Measurements from ENCODE around the gene AKT3. TPM values are rescaled to one million over a fixed set of nuclear protein-coding genes. Genes with fewer than 3 reads are reported as not detected.

The AKT3 gene
- polyA plus RNA-seq, 3 donors: 0.81 to 1.7 (median 1.4) TPM

DNA sequence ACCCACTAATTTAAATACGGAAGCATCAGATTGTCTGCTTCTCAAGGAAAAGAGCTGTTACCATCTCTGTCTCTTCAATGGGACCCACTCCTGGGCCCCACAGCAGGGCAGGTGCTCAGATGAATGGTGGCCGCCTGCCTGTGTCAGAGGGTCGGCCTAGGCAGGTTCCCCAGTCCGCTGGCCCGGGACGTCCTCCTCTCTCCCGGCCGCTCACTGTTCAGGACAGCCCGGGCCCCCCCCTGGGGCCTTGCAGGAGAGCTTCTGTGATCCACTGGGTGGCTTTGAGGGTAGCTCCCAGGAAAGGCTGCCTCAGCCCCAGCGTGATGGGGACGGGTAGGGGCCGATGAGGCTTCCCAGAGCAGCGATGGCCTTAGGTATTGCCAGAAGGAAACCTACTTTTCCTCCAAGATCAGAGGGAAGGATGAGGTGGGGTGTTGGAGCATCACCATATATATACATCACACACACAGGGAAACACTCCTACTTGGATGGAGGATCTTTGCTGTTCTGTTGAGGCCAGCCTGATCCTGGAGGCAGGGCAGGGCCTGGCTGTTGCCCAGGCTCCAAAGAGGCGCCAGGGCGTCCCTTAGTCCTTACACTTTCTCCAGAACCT, 362.9 kb downstream of the AKT3 start:
- no peak for DNase-seq
- no peak overlapping the region for H3K27ac ChIP-seq (ENCODE audit: low read depth in 1 of 2, low read length in 2 of 2)
- H3K36me3 Mint-ChIP-seq: peaks cover 20 to 42% of the 10 kb centered on the region in 2 donors
- H2AFZ ChIP-seq (ENCODE audit: insufficient read depth, low read depth, low read length, poor library complexity, severe bottlenecking): no peak overlapping the region
- H3K79me2 ChIP-seq (ENCODE audit: insufficient read depth, low read length): no peaks in the 10 kb centered on the region
- H3K9ac ChIP-seq (ENCODE audit: insufficient read depth, low read length, poor library complexity, severe bottlenecking): no peak overlapping the region
- H3K4me3 Mint-ChIP-seq: peak overlapping the region; percentile 65
- 93% methylated on average over 11 of the region's 15 CpGs for WGBS (ENCODE audit: insufficient coverage)
- peaks cover 0 to 5% (median 0%) of the 10 kb centered on the region in 7 donors for H3K9me3 Mint-ChIP-seq
- peaks cover 14% of the 10 kb centered on the region for H3K4me1 Mint-ChIP-seq
- H3K36me3 ChIP-seq (replicated peaks in 1 of 2; ENCODE audit: control insufficient read depth in 1 of 2, insufficient read depth in 2 of 2, low read length in 2 of 2): peaks cover 12 to 20% of the 10 kb centered on the region in 2 donors
- peaks cover 2 to 10% (median 9%) of the 10 kb centered on the region in 3 donors for H3K27me3 Mint-ChIP-seq (ENCODE audit: low read depth in 3 of 3)
- H3K4me3 ChIP-seq (replicated peaks in 1 of 3; ENCODE audit: low read depth in 2 of 3, low read length in 3 of 3): no peak overlapping the region
- H3K27me3 ChIP-seq (ENCODE audit: control insufficient read depth in 2 of 2, insufficient read depth in 2 of 2, low read length in 2 of 2): peaks cover 0 to 2% of the 10 kb centered on the region in 2 donors
- H3K9me3 ChIP-seq (replicated peaks in 1 of 2; ENCODE audit: control insufficient read depth in 1 of 2, insufficient read depth in 1 of 2, low read length in 2 of 2): no peaks in the 10 kb centered on the region
- no peaks in the 10 kb centered on the region for H4K20me1 ChIP-seq (ENCODE audit: insufficient read depth, low read length)
- intact Hi-C loops (cut with micrococcal nuclease): no loop called here
- H3K4me1 ChIP-seq (ENCODE audit: control insufficient read depth in 1 of 2, insufficient read depth in 2 of 2, low read length in 2 of 2): peaks cover 13 to 17% of the 10 kb centered on the region in 2 donors
- no peak overlapping the region for H3K4me2 ChIP-seq (replicated peaks; ENCODE audit: extremely low read depth, low read length, poor library complexity, severe bottlenecking)
- TF ChIP-seq, protein P1, sequence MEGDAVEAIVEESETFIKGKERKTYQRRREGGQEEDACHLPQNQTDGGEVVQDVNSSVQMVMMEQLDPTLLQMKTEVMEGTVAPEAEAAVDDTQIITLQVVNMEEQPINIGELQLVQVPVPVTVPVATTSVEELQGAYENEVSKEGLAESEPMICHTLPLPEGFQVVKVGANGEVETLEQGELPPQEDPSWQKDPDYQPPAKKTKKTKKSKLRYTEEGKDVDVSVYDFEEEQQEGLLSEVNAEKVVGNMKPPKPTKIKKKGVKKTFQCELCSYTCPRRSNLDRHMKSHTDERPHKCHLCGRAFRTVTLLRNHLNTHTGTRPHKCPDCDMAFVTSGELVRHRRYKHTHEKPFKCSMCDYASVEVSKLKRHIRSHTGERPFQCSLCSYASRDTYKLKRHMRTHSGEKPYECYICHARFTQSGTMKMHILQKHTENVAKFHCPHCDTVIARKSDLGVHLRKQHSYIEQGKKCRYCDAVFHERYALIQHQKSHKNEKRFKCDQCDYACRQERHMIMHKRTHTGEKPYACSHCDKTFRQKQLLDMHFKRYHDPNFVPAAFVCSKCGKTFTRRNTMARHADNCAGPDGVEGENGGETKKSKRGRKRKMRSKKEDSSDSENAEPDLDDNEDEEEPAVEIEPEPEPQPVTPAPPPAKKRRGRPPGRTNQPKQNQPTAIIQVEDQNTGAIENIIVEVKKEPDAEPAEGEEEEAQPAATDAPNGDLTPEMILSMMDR (IDR thresholded peaks at IDR 0.05): no peak
- H3K27ac Mint-ChIP-seq: peak overlapping the region in 2 of 7 donors; percentile 30 to 66

DNA sequence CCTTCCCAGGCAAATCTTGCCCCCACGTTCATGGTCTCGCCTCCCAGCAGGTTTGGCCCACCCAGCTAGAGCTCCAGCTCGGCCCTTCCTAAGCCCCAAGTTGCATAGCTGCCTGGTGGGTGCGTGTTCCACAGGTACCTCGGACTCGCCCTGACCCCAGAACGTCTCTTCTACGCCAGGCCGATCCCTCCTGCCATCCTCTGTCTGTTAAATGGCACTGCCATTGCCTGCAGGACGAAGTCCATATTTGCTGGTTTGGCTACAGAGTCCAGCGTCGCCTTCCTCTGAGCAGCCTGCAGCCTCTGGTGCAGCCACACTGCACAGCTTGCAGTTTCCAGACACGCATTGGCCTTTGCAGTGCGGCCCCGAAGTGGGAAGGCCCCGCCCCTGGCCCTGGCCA, 366.1 kb downstream of the AKT3 start:
- no peak overlapping the region for H3K27ac Mint-ChIP-seq

More for the DNA sequence above, 366.1 kb downstream of the AKT3 start:
- peaks cover 0 to 3% (median 0%) of the 10 kb centered on the region in 7 donors for H3K9me3 Mint-ChIP-seq
- H3K9me3 ChIP-seq (replicated peaks in 1 of 2; ENCODE audit: control insufficient read depth in 1 of 2, insufficient read depth in 1 of 2, low read length in 2 of 2): no peaks in the 10 kb centered on the region
- H3K4me3 Mint-ChIP-seq: peak overlapping the region; percentile 77 to 91
- no peak overlapping the region for H3K4me2 ChIP-seq (replicated peaks; ENCODE audit: extremely low read depth, low read length, poor library complexity, severe bottlenecking)
- peaks cover 2 to 10% (median 9%) of the 10 kb centered on the region in 3 donors for H3K27me3 Mint-ChIP-seq (ENCODE audit: low read depth in 3 of 3)
- H3K36me3 Mint-ChIP-seq: peaks cover 8 to 27% of the 10 kb centered on the region in 2 donors
- H3K4me3 ChIP-seq (replicated peaks in 1 of 3; ENCODE audit: low read depth in 2 of 3, low read length in 3 of 3): no peak overlapping the region
- TF ChIP-seq, protein P1 (IDR thresholded peaks at IDR 0.05): no peak
- peaks cover 0 to 2% of the 10 kb centered on the region in 2 donors for H3K27me3 ChIP-seq (ENCODE audit: control insufficient read depth in 2 of 2, insufficient read depth in 2 of 2, low read length in 2 of 2)
- peak overlapping the region; percentile 78 for H2AFZ ChIP-seq (ENCODE audit: insufficient read depth, low read depth, low read length, poor library complexity, severe bottlenecking)
- no peak overlapping the region for H3K27ac ChIP-seq (ENCODE audit: low read depth in 1 of 2, low read length in 2 of 2)
- WGBS (ENCODE audit: insufficient coverage): 97% methylated on average over 16 of the region's 16 CpGs
- intact Hi-C loops (cut with micrococcal nuclease): no loop called here
- H3K79me2 ChIP-seq (ENCODE audit: insufficient read depth, low read length): no peaks in the 10 kb centered on the region
- H3K4me1 Mint-ChIP-seq: peaks cover 23% of the 10 kb centered on the region
- peaks cover 20 to 23% of the 10 kb centered on the region in 2 donors for H3K4me1 ChIP-seq (ENCODE audit: control insufficient read depth in 1 of 2, insufficient read depth in 2 of 2, low read length in 2 of 2)
- peaks cover 0 to 6% of the 10 kb centered on the region in 2 donors for H3K36me3 ChIP-seq (replicated peaks in 1 of 2; ENCODE audit: control insufficient read depth in 1 of 2, insufficient read depth in 2 of 2, low read length in 2 of 2)
- DNase-seq: no peak
- H4K20me1 ChIP-seq (ENCODE audit: insufficient read depth, low read length): no peaks in the 10 kb centered on the region
- no peak overlapping the region for H3K9ac ChIP-seq (ENCODE audit: insufficient read depth, low read length, poor library complexity, severe bottlenecking)

All from CD14-positive monocyte (primary cell).